ENCODE data around the gene NPFFR1. TPM values are rescaled to one million over a fixed set of nuclear protein-coding genes. Genes with fewer than 3 reads are reported as not detected.
A peak's percentile ranks its signal among the peaks of the same experiment; 100 is the strongest.

The NPFFR1 gene
- total RNA-seq, 2 donors from 2014 or later, result 0.02 TPM; not detected in 1

GRCh38 chr10:70331486-70332268 lies 47.9 kb upstream of the NPFFR1 start:
- H3K4me1 Mint-ChIP-seq, result no peaks in the 10 kb centered on the region
- peak; percentile 70 for TF ChIP-seq CTCF (conservative IDR thresholded peaks at IDR 0.05)
- H3K27me3 ChIP-seq (ENCODE audit: control insufficient read depth, insufficient read depth, low read length, poor library complexity, severe bottlenecking), result no peaks in the 10 kb centered on the region
- no peak overlapping the region for H3K4me3 ChIP-seq (ENCODE audit: low read length)
- H3K27me3 Mint-ChIP-seq (ENCODE audit: insufficient read depth), result no peaks in the 10 kb centered on the region
- peaks cover 2% of the 10 kb centered on the region for H3K36me3 Mint-ChIP-seq (ENCODE audit: low read depth)
- no peak overlapping the region for H3K9ac ChIP-seq (ENCODE audit: extremely low read depth, low read length, poor library complexity, severe bottlenecking)
- H3K27ac Mint-ChIP-seq, result no peak overlapping the region
- H3K4me3 Mint-ChIP-seq, result no peak overlapping the region
- WGBS, 2 experiments (ENCODE audit: insufficient coverage in 1 of 2, insufficient read length in 1 of 2), result 90% methylated on average over 4 to 10 of the region's 10 CpGs
- H3K36me3 ChIP-seq (ENCODE audit: control insufficient read depth, insufficient read depth, low read length), result no peaks in the 10 kb centered on the region
- H3K9me3 Mint-ChIP-seq, result peaks cover 5% of the 10 kb centered on the region
- DNase-seq, result peak; percentile 75
- no peak overlapping the region for H3K27ac ChIP-seq (ENCODE audit: low read depth, low read length)
- no peaks in the 10 kb centered on the region for H3K4me1 ChIP-seq (ENCODE audit: control insufficient read depth, insufficient read depth, low read length)
- peaks cover 10% of the 10 kb centered on the region for H3K9me3 ChIP-seq (ENCODE audit: control insufficient read depth, low read length)

GRCh38 chr10:70331160-70331485 lies 47.3 kb upstream of the NPFFR1 start:
- H3K9me3 Mint-ChIP-seq, result peaks cover 4% of the 10 kb centered on the region
- no peak overlapping the region for H3K27ac ChIP-seq (ENCODE audit: low read depth, low read length)
- H3K36me3 ChIP-seq (ENCODE audit: control insufficient read depth, insufficient read depth, low read length), result no peaks in the 10 kb centered on the region
- no peak overlapping the region for H3K9ac ChIP-seq (ENCODE audit: extremely low read depth, low read length, poor library complexity, severe bottlenecking)
- WGBS, 2 experiments (ENCODE audit: insufficient coverage in 1 of 2, insufficient read length in 1 of 2), result 92 to 100% methylated on average over 1 to 2 of the region's 2 CpGs
- no peak for TF ChIP-seq CTCF (conservative IDR thresholded peaks at IDR 0.05)
- no peak for DNase-seq
- no peaks in the 10 kb centered on the region for H3K27me3 ChIP-seq (ENCODE audit: control insufficient read depth, insufficient read depth, low read length, poor library complexity, severe bottlenecking)
- no peak overlapping the region for H3K27ac Mint-ChIP-seq
- H3K4me3 Mint-ChIP-seq, result no peak overlapping the region
- H3K27me3 Mint-ChIP-seq (ENCODE audit: insufficient read depth), result no peaks in the 10 kb centered on the region
- no peaks in the 10 kb centered on the region for H3K4me1 Mint-ChIP-seq
- peaks cover 4% of the 10 kb centered on the region for H3K9me3 ChIP-seq (ENCODE audit: control insufficient read depth, low read length)
- H3K4me1 ChIP-seq (ENCODE audit: control insufficient read depth, insufficient read depth, low read length), result no peaks in the 10 kb centered on the region
- no peak overlapping the region for H3K4me3 ChIP-seq (ENCODE audit: low read length)
- no peaks in the 10 kb centered on the region for H3K36me3 Mint-ChIP-seq (ENCODE audit: low read depth)

GRCh38 chr10:70330671-70331070 lies 46.9 kb upstream of the NPFFR1 start:
- no peaks in the 10 kb centered on the region for H3K36me3 Mint-ChIP-seq (ENCODE audit: low read depth)
- no peak overlapping the region for H3K27ac ChIP-seq (ENCODE audit: low read depth, low read length)
- no peak overlapping the region for H3K27ac Mint-ChIP-seq
- H3K9me3 ChIP-seq (ENCODE audit: control insufficient read depth, low read length), result no peaks in the 10 kb centered on the region
- no peak overlapping the region for H3K4me3 ChIP-seq (ENCODE audit: low read length)
- H3K4me1 Mint-ChIP-seq, result no peaks in the 10 kb centered on the region
- H3K4me3 Mint-ChIP-seq, result no peak overlapping the region
- H3K27me3 ChIP-seq (ENCODE audit: control insufficient read depth, insufficient read depth, low read length, poor library complexity, severe bottlenecking), result no peaks in the 10 kb centered on the region
- TF ChIP-seq CTCF (conservative IDR thresholded peaks at IDR 0.05), result no peak
- no peaks in the 10 kb centered on the region for H3K4me1 ChIP-seq (ENCODE audit: control insufficient read depth, insufficient read depth, low read length)
- DNase-seq, result no peak
- no peak overlapping the region for H3K9ac ChIP-seq (ENCODE audit: extremely low read depth, low read length, poor library complexity, severe bottlenecking)
- no peaks in the 10 kb centered on the region for H3K9me3 Mint-ChIP-seq
- H3K27me3 Mint-ChIP-seq (ENCODE audit: insufficient read depth), result no peaks in the 10 kb centered on the region
- H3K36me3 ChIP-seq (ENCODE audit: control insufficient read depth, insufficient read depth, low read length), result no peaks in the 10 kb centered on the region
- whole genome bisulfite sequencing, 2 experiments (ENCODE audit: insufficient coverage in 1 of 2, insufficient read length in 1 of 2), result 95% methylated on average over 3 to 9 of the region's 9 CpGs
